Endothelial cell of umbilical vein (primary cell): ENCODE results near the gene PPARD. TPM values are rescaled to one million over a fixed set of nuclear protein-coding genes. Genes with fewer than 3 reads are reported as not detected.

Experiments
- BruUV-seq: library from RNA; stranded (reverse); fragments of 400-500 nt; replicated peaks from 2 replicates; lab custom pipeline; 2021; lab: Mats Ljungman, UMichigan
- CTCF ChIA-PET: fragments of 300-600, 350-600 bp; sonication (Branson Sonifier 250); formaldehyde crosslinking; loops from one replicate; lab custom pipeline; 2021; ENCODE audit warnings: antibody characterized with exemption, inconsistent platforms; lab: Charles Lee
- POLR2A ChIA-PET: fragments of 300-600, 350-600 bp; sonication (Branson Sonifier 250); formaldehyde crosslinking; loops from one replicate; lab custom pipeline; 2021; ENCODE audit warnings: antibody characterized with exemption, inconsistent platforms; lab: Charles Lee
- DNase-seq: peaks from one replicate; pipeline ENCODE4 v3.0.0-alpha.2; 2011; ENCODE audit warnings: low read depth, low spot score
- FAIRE-seq: peaks from 2 replicates; lab custom pipeline; 2011; peaks lifted over from hg19 to GRCh38; lab: Jason Lieb, UNC
- H2AFZ ChIP-seq: 2 replicates; pipeline ENCODE4 v1.6.0; 2012; ENCODE audit warnings: low read depth, low read length, control low read depth, inconsistent platforms
- H3K27ac ChIP-seq: 2 replicates; pipeline ENCODE4 v1.5.1; 2011; ENCODE audit warnings: low read depth, mild to moderate bottlenecking, control low read depth, low read length, moderate library complexity; ENCODE audit not compliant: insufficient read depth
- H3K27me3 ChIP-seq, 2 experiments: 2 replicates each; pipeline versions ENCODE4 v1.6.0 to v1.6.1; 2011; ENCODE audit warnings: low read length in 2 of 2, mixed read lengths in 1 of 2; ENCODE audit not compliant: control insufficient read depth in 2 of 2, insufficient read depth in 2 of 2
- H3K36me3 ChIP-seq, 2 experiments: 2 replicates in 1 of 2; 3 replicates in 1 of 2; pipeline ENCODE4 v1.5.1; 2011; ENCODE audit warnings: low read length in 2 of 2, mild to moderate bottlenecking in 1 of 2, moderate library complexity in 1 of 2; ENCODE audit not compliant: control insufficient read depth in 2 of 2, insufficient read depth in 2 of 2; ENCODE audit errors: extremely low read depth in 1 of 2
- H3K4me1 ChIP-seq: 3 replicates; pipeline ENCODE4 v1.5.1; 2011; ENCODE audit warnings: mild to moderate bottlenecking, low read length; ENCODE audit not compliant: control insufficient read depth, insufficient read depth; ENCODE audit errors: extremely low read depth
- H3K4me2 ChIP-seq: 2 replicates; pipeline ENCODE4 v1.6.1; 2011; ENCODE audit warnings: low read length, control low read depth, mixed read lengths; ENCODE audit not compliant: insufficient read depth
- H3K4me3 ChIP-seq, 3 experiments: fragments of 200-600 bp in 1 of 3; sonication (generic), shearing (Covaris generic) in 1 of 3; replicated peaks in 1 of 3; 2 replicates each; pipeline ENCODE4 v1.5.1; 2011 to 2016; ENCODE audit warnings: control low read depth in 3 of 3, low read length in 3 of 3, mild to moderate bottlenecking in 2 of 3, inconsistent platforms in 1 of 3, low read depth in 1 of 3, moderate library complexity in 1 of 3; ENCODE audit not compliant: insufficient read depth in 1 of 3
- H3K79me2 ChIP-seq: 2 replicates; pipeline ENCODE4 v1.6.0; 2012; ENCODE audit warnings: low read length, inconsistent platforms; ENCODE audit not compliant: control insufficient read depth, insufficient read depth
- H3K9ac ChIP-seq: replicated peaks from 2 replicates; pipeline ENCODE3; 2011; ENCODE audit warnings: low read length, control low read depth; ENCODE audit not compliant: insufficient read depth; ENCODE audit errors: extremely low read depth
- H3K9me1 ChIP-seq: replicated peaks from 3 replicates; pipeline ENCODE4 v1.6.0; 2011; ENCODE audit warnings: mild to moderate bottlenecking, low read length; ENCODE audit not compliant: control insufficient read depth, insufficient read depth; ENCODE audit errors: extremely low read depth
- H3K9me3 ChIP-seq: replicated peaks from 2 replicates; pipeline ENCODE4 v1.5.1; 2012; ENCODE audit warnings: low read length, inconsistent platforms; ENCODE audit not compliant: control insufficient read depth, insufficient read depth
- H4K20me1 ChIP-seq: replicated peaks from 2 replicates; pipeline ENCODE3; 2011; ENCODE audit warnings: mild to moderate bottlenecking, low read length; ENCODE audit not compliant: control insufficient read depth, insufficient read depth; ENCODE audit errors: extremely low read depth
- EZH2 ChIP-seq: IDR thresholded peaks from 2 replicates; pipeline ENCODE4 v1.6.1; 2012; ENCODE audit warnings: borderline replicate concordance, low read depth, mild to moderate bottlenecking, moderate library complexity, low read length, inconsistent platforms; ENCODE audit not compliant: severe bottlenecking
- FOS ChIP-seq: IDR thresholded peaks from 2 replicates; pipeline ENCODE4 v1.6.1; 2011; ENCODE audit warnings: mild to moderate bottlenecking, low read length, moderate library complexity, borderline replicate concordance; ENCODE audit not compliant: insufficient read depth
- GATA2 ChIP-seq: IDR thresholded peaks from 2 replicates; pipeline ENCODE4 v1.7.0; 2011; ENCODE audit warnings: low read depth, mild to moderate bottlenecking, moderate library complexity, mixed read lengths, low read length; ENCODE audit not compliant: insufficient read length, insufficient read depth
- JUN ChIP-seq: IDR thresholded peaks from 2 replicates; pipeline ENCODE4 v1.6.1; 2011; ENCODE audit warnings: borderline replicate concordance, low read depth; ENCODE audit not compliant: insufficient read length, insufficient read depth
- MYC ChIP-seq: IDR thresholded peaks from one replicate; pipeline ENCODE4 v1.6.1; 2011; ENCODE audit warnings: mild to moderate bottlenecking, low read depth, low read length
- POLR2A ChIP-seq: IDR thresholded peaks from 2 replicates; pipeline ENCODE4 v1.6.1; 2012; ENCODE audit warnings: low read depth, mild to moderate bottlenecking, control low read depth, low read length
- POLR2AphosphoS5 ChIP-seq: IDR thresholded peaks from 2 replicates; pipeline ENCODE4 v1.6.1; 2012; ENCODE audit warnings: low read depth, mild to moderate bottlenecking, control low read depth, low read length, moderate library complexity; ENCODE audit not compliant: insufficient read depth
- dilution Hi-C: fragments of 300-500 bp; cut with MboI; formaldehyde crosslinking; loops from one replicate; pipeline ENCODE4 v1.15.0; 2019; ENCODE audit warnings: low sequenced_read_pairs; ENCODE audit not compliant: extremely low pct_ligation_motif_present
- intact Hi-C: fragments of 100-400 bp; cut with micrococcal nuclease; formaldehyde crosslinking; loops from one replicate; pipeline ENCODE4 v1.10.0; 2022
- polyA plus RNA-seq, 4 experiments: library from polyadenylated mRNA; depleted of rRNA in 3 of 4; stranded (reverse) in 3 of 4; unstranded in 1 of 4; fragments of >200 nt; gene quantifications; 2 replicates each; pipeline versions ENCODE4 v1.2.1 to v1.2.3, GENCODE V29; 2011 to 2012; ENCODE audit warnings: missing spikeins in 1 of 4
- total RNA-seq: library from RNA; stranded (reverse); gene quantifications from 2 replicates; pipeline ENCODE4 v1.2.3, GENCODE V29; 2021
- TF ChIP-seq, protein P1 (sequence below): IDR thresholded peaks from 2 replicates; pipeline ENCODE4 v1.6.1; 2011; ENCODE audit not compliant: insufficient read depth, insufficient read length
- TF ChIP-seq, protein P2 (sequence below), 2 donors: IDR thresholded peaks; 1 replicate in 1 of 2; 2 replicates in 1 of 2; pipeline ENCODE4 v1.5.1; 2011; ENCODE audit warnings: low read length in 2 of 2, mild to moderate bottlenecking in 2 of 2, moderate library complexity in 2 of 2, control low read depth in 1 of 2, inconsistent platforms in 1 of 2, low read depth in 1 of 2; ENCODE audit not compliant: insufficient read depth in 1 of 2; ENCODE audit errors: extremely low read depth in 1 of 2

PPARD gene
- total and polyA plus RNA-seq, 2 donors (not counting 3 experiments of a cell fraction or from before 2014, with no cell fraction given) = 23.4 to 29.2 TPM

DNA sequence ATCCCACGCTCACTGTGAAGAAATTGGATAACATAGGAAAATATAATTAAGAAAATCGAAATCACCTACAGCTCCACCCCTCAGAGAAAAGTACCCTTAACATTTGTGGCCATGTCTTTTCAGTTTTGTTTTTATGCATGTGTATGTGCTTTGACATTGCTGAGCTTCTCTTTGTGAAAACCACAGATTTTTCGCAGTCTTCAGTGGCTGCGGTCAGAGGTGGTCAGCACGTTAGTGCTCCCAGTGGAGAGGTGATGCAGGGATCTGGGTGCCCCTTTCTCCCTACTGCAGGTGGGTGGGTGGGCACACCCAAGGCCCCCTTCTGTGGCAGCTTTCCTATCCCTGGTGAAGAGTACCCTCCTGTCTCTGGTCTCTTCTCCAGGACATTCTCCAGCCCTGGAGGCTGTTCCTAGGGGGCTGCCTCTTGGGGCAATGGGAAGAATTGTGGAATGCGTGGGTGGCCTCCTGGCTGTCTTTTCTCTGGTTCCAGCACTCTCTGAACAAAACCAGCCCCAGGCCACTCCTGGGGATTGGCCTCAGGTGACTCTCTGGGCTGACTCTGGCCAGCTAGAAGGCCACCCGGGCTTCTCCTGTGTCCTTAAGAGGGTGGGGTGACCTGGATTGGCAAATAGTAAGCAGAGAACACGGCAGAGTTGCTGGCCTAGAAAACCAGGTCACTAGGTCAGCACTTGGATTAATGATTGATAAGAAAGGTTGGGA, 59.9 kb downstream of the PPARD start:
- no TSS peak for BruUV-seq
- DNase-seq = no peak
- Histone ChIP-seq H3K36me3 (no peaks in the 10 kb centered on the region), H3K79me2 (no peaks in the 10 kb centered on the region), H3K27ac (no peak overlapping the region), H3K4me1 (no peaks in the 10 kb centered on the region), H3K9ac (no peak overlapping the region), H3K9me3 (no peaks in the 10 kb centered on the region), H3K9me1 (no peaks in the 10 kb centered on the region), H3K4me3 (no peak overlapping the region), H4K20me1 (no peaks in the 10 kb centered on the region), H3K4me2 (no peak overlapping the region), H2AFZ (no peak overlapping the region), H3K27me3 (no peaks in the 10 kb centered on the region)
- ChIA-PET POLR2A (no interaction called here), CTCF (interaction anchor here (1.0 kb wide), 1 partner anchor 47 kb away, joined by 3 read pairs; no protein-coding TSS in a partner anchor)
- no peak for FAIRE-seq
- no peak for TF ChIP-seq EZH2
- TF ChIP-seq FOS = no peak
- TF ChIP-seq POLR2A = no peak
- TF ChIP-seq POLR2AphosphoS5 = no peak
- TF ChIP-seq, protein P1, sequence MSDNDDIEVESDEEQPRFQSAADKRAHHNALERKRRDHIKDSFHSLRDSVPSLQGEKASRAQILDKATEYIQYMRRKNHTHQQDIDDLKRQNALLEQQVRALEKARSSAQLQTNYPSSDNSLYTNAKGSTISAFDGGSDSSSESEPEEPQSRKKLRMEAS = no peak
- TF ChIP-seq, protein P2, sequence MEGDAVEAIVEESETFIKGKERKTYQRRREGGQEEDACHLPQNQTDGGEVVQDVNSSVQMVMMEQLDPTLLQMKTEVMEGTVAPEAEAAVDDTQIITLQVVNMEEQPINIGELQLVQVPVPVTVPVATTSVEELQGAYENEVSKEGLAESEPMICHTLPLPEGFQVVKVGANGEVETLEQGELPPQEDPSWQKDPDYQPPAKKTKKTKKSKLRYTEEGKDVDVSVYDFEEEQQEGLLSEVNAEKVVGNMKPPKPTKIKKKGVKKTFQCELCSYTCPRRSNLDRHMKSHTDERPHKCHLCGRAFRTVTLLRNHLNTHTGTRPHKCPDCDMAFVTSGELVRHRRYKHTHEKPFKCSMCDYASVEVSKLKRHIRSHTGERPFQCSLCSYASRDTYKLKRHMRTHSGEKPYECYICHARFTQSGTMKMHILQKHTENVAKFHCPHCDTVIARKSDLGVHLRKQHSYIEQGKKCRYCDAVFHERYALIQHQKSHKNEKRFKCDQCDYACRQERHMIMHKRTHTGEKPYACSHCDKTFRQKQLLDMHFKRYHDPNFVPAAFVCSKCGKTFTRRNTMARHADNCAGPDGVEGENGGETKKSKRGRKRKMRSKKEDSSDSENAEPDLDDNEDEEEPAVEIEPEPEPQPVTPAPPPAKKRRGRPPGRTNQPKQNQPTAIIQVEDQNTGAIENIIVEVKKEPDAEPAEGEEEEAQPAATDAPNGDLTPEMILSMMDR (IDR thresholded peaks at IDR 0.05; ENCODE audit: extremely low read depth in 1 of 2, insufficient read depth in 1 of 2, low read depth in 1 of 2, low read length in 2 of 2) = no peak
- no peak for TF ChIP-seq MYC
- TF ChIP-seq GATA2 = no peak
- TF ChIP-seq JUN = no peak
- intact Hi-C loops = no loop called here
- dilution Hi-C loops = no loop called here
